ENCODE results near the gene NXPE3. TPM values are rescaled to one million over a fixed set of nuclear protein-coding genes. Genes with fewer than 3 reads are reported as not detected.

Gene NXPE3
- total and polyA plus RNA-seq, 10 of the 15 experiments (the other 5 are each of a cell fraction or from before 2014, with no cell fraction given): 2.0 to 8.7 (median 5.2) TPM

DNA sequence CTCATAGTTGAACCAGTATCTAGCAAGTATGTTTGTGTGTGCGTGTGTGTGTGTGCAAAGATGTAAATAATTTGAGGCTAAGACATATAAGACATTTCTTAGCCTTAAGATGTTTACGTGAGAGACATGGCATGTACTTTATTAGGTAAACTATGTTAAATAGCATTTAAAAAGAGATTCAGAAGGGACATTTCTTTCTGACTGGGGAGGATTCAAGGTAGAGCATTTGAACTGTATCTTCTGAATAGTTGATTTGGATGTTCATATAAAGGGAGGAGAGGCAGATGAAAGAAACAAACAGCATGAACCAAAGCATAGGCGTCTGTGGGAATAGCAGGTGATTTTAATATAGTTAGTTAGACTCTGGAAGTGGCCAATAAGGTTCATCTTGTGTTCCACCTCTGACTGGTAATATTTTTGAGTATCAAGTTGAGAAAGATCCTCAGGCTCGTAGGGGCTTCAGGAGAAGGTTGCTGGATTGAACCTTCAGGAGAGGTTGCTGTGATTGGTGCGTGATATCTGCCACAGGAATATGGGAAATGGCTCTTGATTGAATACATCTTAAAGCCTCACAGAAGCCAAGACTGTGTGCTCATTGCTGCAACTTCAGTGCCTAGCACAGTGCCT, 82.9 kb downstream of the NXPE3 start (continued):
- TF ChIP-seq, protein P1, sequence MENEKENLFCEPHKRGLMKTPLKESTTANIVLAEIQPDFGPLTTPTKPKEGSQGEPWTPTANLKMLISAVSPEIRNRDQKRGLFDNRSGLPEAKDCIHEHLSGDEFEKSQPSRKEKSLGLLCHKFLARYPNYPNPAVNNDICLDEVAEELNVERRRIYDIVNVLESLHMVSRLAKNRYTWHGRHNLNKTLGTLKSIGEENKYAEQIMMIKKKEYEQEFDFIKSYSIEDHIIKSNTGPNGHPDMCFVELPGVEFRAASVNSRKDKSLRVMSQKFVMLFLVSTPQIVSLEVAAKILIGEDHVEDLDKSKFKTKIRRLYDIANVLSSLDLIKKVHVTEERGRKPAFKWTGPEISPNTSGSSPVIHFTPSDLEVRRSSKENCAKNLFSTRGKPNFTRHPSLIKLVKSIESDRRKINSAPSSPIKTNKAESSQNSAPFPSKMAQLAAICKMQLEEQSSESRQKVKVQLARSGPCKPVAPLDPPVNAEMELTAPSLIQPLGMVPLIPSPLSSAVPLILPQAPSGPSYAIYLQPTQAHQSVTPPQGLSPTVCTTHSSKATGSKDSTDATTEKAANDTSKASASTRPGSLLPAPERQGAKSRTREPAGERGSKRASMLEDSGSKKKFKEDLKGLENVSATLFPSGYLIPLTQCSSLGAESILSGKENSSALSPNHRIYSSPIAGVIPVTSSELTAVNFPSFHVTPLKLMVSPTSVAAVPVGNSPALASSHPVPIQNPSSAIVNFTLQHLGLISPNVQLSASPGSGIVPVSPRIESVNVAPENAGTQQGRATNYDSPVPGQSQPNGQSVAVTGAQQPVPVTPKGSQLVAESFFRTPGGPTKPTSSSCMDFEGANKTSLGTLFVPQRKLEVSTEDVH (IDR thresholded peaks at IDR 0.05; ENCODE audit: low read depth, partially characterized antibody): no peak
- TF ChIP-seq GATAD2B (conservative IDR thresholded peaks at IDR 0.05; ENCODE audit: low read depth) (no peak), ZSCAN29 (IDR thresholded peaks at IDR 0.05) (no peak), TAF1 (IDR thresholded peaks at IDR 0.05; ENCODE audit: borderline replicate concordance, low read depth, low read length) (no peak), NR2C1 (IDR thresholded peaks at IDR 0.05) (no peak), CBX5 (IDR thresholded peaks at IDR 0.05; ENCODE audit: low read depth) (no peak), ZNF384 (IDR thresholded peaks at IDR 0.05; ENCODE audit: borderline replicate concordance, low read depth, low read length) (no peak), ZNF217 (IDR thresholded peaks at IDR 0.05) (no peak), CUX1 (IDR thresholded peaks at IDR 0.05; ENCODE audit: insufficient replicate concordance, low read depth, low read length) (no peak), ETV6 (conservative IDR thresholded peaks at IDR 0.05 in 1 of 2, IDR thresholded peaks at IDR 0.05 in 1 of 2; ENCODE audit: borderline replicate concordance in 1 of 2, low read depth in 1 of 2) (no peak), MEF2A (IDR thresholded peaks at IDR 0.05; ENCODE audit: insufficient read depth, low read depth, low read length) (no peak), POU2F2 (IDR thresholded peaks at IDR 0.05; ENCODE audit: borderline replicate concordance, low read depth, low read length) (peak; percentile 55; the same call in 1 of the 3 replicates), EZH2 (IDR thresholded peaks at IDR 0.05; ENCODE audit: borderline replicate concordance, control insufficient read depth, low read depth, low read length) (no peak), GABPA (IDR thresholded peaks at IDR 0.05; ENCODE audit: low read depth) (no peak), SREBF2 (IDR thresholded peaks at IDR 0.05; ENCODE audit: low read length) (no peak), ZBED1 (IDR thresholded peaks at IDR 0.05; ENCODE audit: borderline replicate concordance) (peak; percentile 19; the same call in 1 of the 2 replicates), CHD4 (IDR thresholded peaks at IDR 0.05) (no peak), PAX8 (IDR thresholded peaks at IDR 0.05) (0 out of 2 replicates have a peak, but pooled peaks have one; percentile 7), SIX5 (IDR thresholded peaks at IDR 0.05; ENCODE audit: low read depth, low read length, severe bottlenecking) (no peak), STAT3 (IDR thresholded peaks at IDR 0.05; ENCODE audit: low read depth, low read length) (no peak), POLR2AphosphoS5 (IDR thresholded peaks at IDR 0.05; ENCODE audit: low read length) (peak; percentile 82)
- TF ChIP-seq, protein P2, sequence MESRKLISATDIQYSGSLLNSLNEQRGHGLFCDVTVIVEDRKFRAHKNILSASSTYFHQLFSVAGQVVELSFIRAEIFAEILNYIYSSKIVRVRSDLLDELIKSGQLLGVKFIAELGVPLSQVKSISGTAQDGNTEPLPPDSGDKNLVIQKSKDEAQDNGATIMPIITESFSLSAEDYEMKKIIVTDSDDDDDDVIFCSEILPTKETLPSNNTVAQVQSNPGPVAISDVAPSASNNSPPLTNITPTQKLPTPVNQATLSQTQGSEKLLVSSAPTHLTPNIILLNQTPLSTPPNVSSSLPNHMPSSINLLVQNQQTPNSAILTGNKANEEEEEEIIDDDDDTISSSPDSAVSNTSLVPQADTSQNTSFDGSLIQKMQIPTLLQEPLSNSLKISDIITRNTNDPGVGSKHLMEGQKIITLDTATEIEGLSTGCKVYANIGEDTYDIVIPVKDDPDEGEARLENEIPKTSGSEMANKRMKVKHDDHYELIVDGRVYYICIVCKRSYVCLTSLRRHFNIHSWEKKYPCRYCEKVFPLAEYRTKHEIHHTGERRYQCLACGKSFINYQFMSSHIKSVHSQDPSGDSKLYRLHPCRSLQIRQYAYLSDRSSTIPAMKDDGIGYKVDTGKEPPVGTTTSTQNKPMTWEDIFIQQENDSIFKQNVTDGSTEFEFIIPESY (IDR thresholded peaks at IDR 0.05): no peak
